B cell (primary cell): Measurements from ENCODE around the gene BCAN. TPM values are rescaled to one million over a fixed set of nuclear protein-coding genes. Genes with fewer than 3 reads are reported as not detected.

ENCODE experiments used
- ATAC-seq: fragments of 200-7000 bp; cut with Tn5 transposase; one replicate; pipeline ENCODE4 v1.10.0; 2021; ENCODE audit warnings: low read depth, mild to moderate bottlenecking, moderate number of reproducible peaks, moderate library complexity
- CTCF ChIA-PET: fragments of 350-600 bp; sonication (Branson Sonifier 250); formaldehyde crosslinking; loops from one replicate; lab custom pipeline; 2021; ENCODE audit warnings: antibody characterized with exemption, inconsistent platforms; lab: Charles Lee
- POLR2A ChIA-PET: fragments of 350-600 bp; sonication (Branson Sonifier 250); formaldehyde crosslinking; loops from one replicate; lab custom pipeline; 2021; ENCODE audit warnings: antibody characterized with exemption; lab: Charles Lee
- DNase-seq: peaks from one replicate; pipeline ENCODE4 v3.0.0; 2013
- H2AFZ ChIP-seq: 2 replicates; pipeline ENCODE4 v1.6.1; 2012; ENCODE audit warnings: mild to moderate bottlenecking, low read depth, low read length; ENCODE audit not compliant: insufficient read depth, poor library complexity, severe bottlenecking
- H3K27ac ChIP-seq, 2 donors: 1 replicate in 1 of 2; 2 replicates in 1 of 2; pipeline ENCODE4 v1.5.1; 2012 to 2013; ENCODE audit warnings: low read length in 2 of 2, mild to moderate bottlenecking in 2 of 2, moderate library complexity in 1 of 2
- H3K27me3 ChIP-seq, 4 experiments: fragments of 200-600 bp in 1 of 4; sonication (generic) in 1 of 4; replicated peaks in 1 of 4; 1 replicate in 2 of 4; 2 replicates in 2 of 4; pipeline versions ENCODE4 v1.6.1 to v1.7.0; 2013 to 2016; ENCODE audit warnings: low read length in 3 of 4, mild to moderate bottlenecking in 2 of 4, mixed read lengths in 1 of 4, moderate library complexity in 1 of 4; ENCODE audit not compliant: insufficient read depth in 4 of 4, control insufficient read depth in 3 of 4; ENCODE audit errors: control extremely low read depth in 1 of 4
- H3K36me3 ChIP-seq, 2 experiments: replicated peaks in 1 of 2; 1 replicate in 1 of 2; 2 replicates in 1 of 2; pipeline versions ENCODE4 v1.6.1 to v1.7.1; 2013; ENCODE audit warnings: low read length in 1 of 2; ENCODE audit not compliant: insufficient read depth in 2 of 2, control insufficient read depth in 1 of 2; ENCODE audit errors: control extremely low read depth in 1 of 2, extremely low read depth in 1 of 2
- H3K4me1 ChIP-seq, 2 donors: fragments of 200-600 bp in 1 of 2; sonication (generic) in 1 of 2; 1 replicate in 1 of 2; 2 replicates in 1 of 2; pipeline versions ENCODE4 v1.5.1 to v1.6.1; 2013 to 2017; ENCODE audit warnings: low read length in 2 of 2; ENCODE audit not compliant: control insufficient read depth in 2 of 2, insufficient read depth in 2 of 2
- H3K4me2 ChIP-seq: replicated peaks from 2 replicates; pipeline ENCODE3; 2012; ENCODE audit warnings: mild to moderate bottlenecking, low read depth, low read length; ENCODE audit not compliant: poor library complexity, severe bottlenecking
- H3K4me3 ChIP-seq, 5 experiments: fragments of 200-600 bp in 1 of 5; sonication (generic) in 1 of 5; 1 replicate in 3 of 5; 2 replicates in 2 of 5; pipeline versions ENCODE4 v1.5.1 to v1.7.0; 2011 to 2016; ENCODE audit warnings: low read length in 4 of 5, mild to moderate bottlenecking in 4 of 5, low read depth in 2 of 5, control low read depth in 1 of 5, moderate library complexity in 1 of 5; ENCODE audit not compliant: insufficient read depth in 1 of 5; ENCODE audit errors: control extremely low read depth in 1 of 5, extremely low read depth in 1 of 5
- H3K79me2 ChIP-seq: fragments of 200-600 bp; sonication (generic); one replicate; pipeline ENCODE4 v1.6.0; 2016; ENCODE audit warnings: low read length; ENCODE audit not compliant: control insufficient read depth, insufficient read depth
- H3K9ac ChIP-seq: fragments of 200-600 bp; sonication (generic); 2 replicates; pipeline ENCODE4 v1.6.1; 2017; ENCODE audit warnings: mild to moderate bottlenecking, low read length, moderate library complexity
- H3K9me3 ChIP-seq, 3 donors: one replicate each; pipeline versions ENCODE4 v1.6.1 to v1.7.1; 2013; ENCODE audit warnings: low read length in 2 of 3; ENCODE audit not compliant: control insufficient read depth in 2 of 3, insufficient read depth in 1 of 3; ENCODE audit errors: control extremely low read depth in 1 of 3
- H4K20me1 ChIP-seq: 2 replicates; pipeline ENCODE4 v1.6.0; 2012; ENCODE audit warnings: mild to moderate bottlenecking, low read length; ENCODE audit not compliant: insufficient read depth, control insufficient read depth, poor library complexity, severe bottlenecking
- H3K27ac Mint-ChIP-seq: one replicate; pipeline ENCODE4 v1.8.0; 2021; ENCODE audit warnings: mixed read lengths
- H3K27me3 Mint-ChIP-seq: one replicate; pipeline ENCODE4 v1.8.0; 2021; ENCODE audit warnings: mixed read lengths
- H3K4me1 Mint-ChIP-seq: one replicate; pipeline ENCODE4 v1.8.0; 2021; ENCODE audit warnings: mixed read lengths
- H3K4me3 Mint-ChIP-seq: one replicate; pipeline ENCODE4 v1.8.0; 2021; ENCODE audit warnings: mixed read lengths
- H3K9me3 Mint-ChIP-seq: one replicate; pipeline ENCODE4 v1.8.0; 2022; ENCODE audit warnings: mixed read lengths; ENCODE audit not compliant: insufficient read depth
- CTCF ChIP-seq: fragments of 200-600 bp; IDR thresholded peaks from one replicate; pipeline ENCODE4 v1.8.0; 2022; ENCODE audit warnings: antibody characterized with exemption, mild to moderate bottlenecking
- EZH2 ChIP-seq: IDR thresholded peaks from 2 replicates; pipeline ENCODE4 v1.6.1; 2012; ENCODE audit warnings: borderline replicate concordance, low read depth, mild to moderate bottlenecking, moderate library complexity, low read length; ENCODE audit not compliant: insufficient read depth, poor library complexity, severe bottlenecking
- WGBS: methylation state at CpG from one replicate; pipeline ENCODE4 v1.1.5; 2013; ENCODE audit warnings: missing lambda C conversion rate; ENCODE audit not compliant: insufficient coverage; 5-methylcytosine and 5-hydroxymethylcytosine counted together
- intact Hi-C: fragments of 100-400 bp; cut with micrococcal nuclease; formaldehyde crosslinking; loops from one replicate; pipeline ENCODE4 v1.10.0; 2022
- polyA plus RNA-seq: library from polyadenylated mRNA; depleted of rRNA; stranded (reverse); fragments of >200 nt; gene quantifications from 2 replicates; pipeline ENCODE4 v1.2.3, GENCODE V29; 2012
- total RNA-seq, 2 donors: library from RNA; stranded (reverse); fragments of 120-200 nt in 1 of 2; gene quantifications; 1 replicate in 1 of 2; 2 replicates in 1 of 2; pipeline versions ENCODE4 v1.2.3 to v1.2.4, GENCODE V29; 2013 to 2022

BCAN gene
- total and polyA plus RNA-seq, 2 donors (not counting 1 experiment from before 2014, with no cell fraction given), result not detected

GRCh38 chr1:156656806-156657740 lies 15.2 kb downstream of the BCAN start:
- ChIA-PET POLR2A (no interaction called here), CTCF (interaction anchor here (0.5 to 9.0 kb wide), 19 partner anchors 7 to 319 kb away, joined by 3 to 173 read pairs (median 4); partner anchors contain the start of genes BCAN, CCT3, CRABP2 and HAPLN2)
- peak; percentile 81 for DNase-seq
- H3K4me1 ChIP-seq, result peaks cover 47 to 58% of the 10 kb centered on the region in 2 donors
- H3K4me2 ChIP-seq, result peak overlapping the region; percentile 92
- no peaks in the 10 kb centered on the region for H4K20me1 ChIP-seq
- H3K27me3 Mint-ChIP-seq, result peaks cover 52% of the 10 kb centered on the region
- no peaks in the 10 kb centered on the region for H3K9me3 ChIP-seq
- peak overlapping the region; percentile 41 for H3K27ac Mint-ChIP-seq
- H3K79me2 ChIP-seq, result no peaks in the 10 kb centered on the region
- H3K4me3 ChIP-seq, result peak overlapping the region in 4 of 5 experiments; percentile 29 to 51 (median 40)
- H3K27ac ChIP-seq, result no peak overlapping the region
- no peaks in the 10 kb centered on the region for H3K9me3 Mint-ChIP-seq
- H2AFZ ChIP-seq, result peak overlapping the region; percentile 53
- H3K9ac ChIP-seq, result peak overlapping the region; percentile 62
- ATAC-seq, result peak; percentile 52
- WGBS, result 2% methylated on average over 54 of the region's 54 CpGs
- H3K4me1 Mint-ChIP-seq, result peaks cover 62% of the 10 kb centered on the region
- peaks cover 0 to 61% (median 32%) of the 10 kb centered on the region in 4 experiments for H3K27me3 ChIP-seq
- peak; percentile 96 for TF ChIP-seq CTCF
- peak; percentile 76 for TF ChIP-seq EZH2
- peak overlapping the region; percentile 86 for H3K4me3 Mint-ChIP-seq
- H3K36me3 ChIP-seq, result no peaks in the 10 kb centered on the region
- intact Hi-C loops, result loop anchor here (1.0 to 2.0 kb wide), 3 partner anchors 16 to 73 kb away; no protein-coding TSS in a partner anchor
